GM23338 (cell line): ENCODE measurements around the gene GNAI3. TPM values are rescaled to one million over a fixed set of nuclear protein-coding genes. Genes with fewer than 3 reads are reported as not detected.

Experiments used
- ATAC-seq: fragments of 200-7000 bp; cut with Tn5 transposase; 3 replicates; pipeline ENCODE4 v1.9.1; 2020
- DNase-seq: peaks from one replicate; pipeline ENCODE4 v3.0.0-alpha.2; 2015; ENCODE audit warnings: low spot score
- H2AFZ ChIP-seq: fragments of 200-600 bp; sonication (generic); 2 replicates; pipeline ENCODE4 v1.8.0; 2016; ENCODE audit warnings: antibody characterized with exemption, mild to moderate bottlenecking, moderate library complexity
- H3F3A ChIP-seq: fragments of 200-600 bp; sonication (generic); replicated peaks from 2 replicates; pipeline ENCODE4 v1.8.0; 2017; ENCODE audit warnings: antibody characterized with exemption, mixed run types, low read depth
- H3K27ac ChIP-seq: fragments of 200-600 bp; sonication (generic); 2 replicates; pipeline ENCODE4 v1.6.1; 2016; ENCODE audit warnings: low read depth
- H3K27me3 ChIP-seq: fragments of 200-600 bp; sonication (generic); 2 replicates; pipeline ENCODE4 v1.8.0; 2016; ENCODE audit warnings: mild to moderate bottlenecking, mixed run types, moderate library complexity; ENCODE audit not compliant: insufficient read depth
- H3K36me3 ChIP-seq: fragments of 200-600 bp; sonication (generic); 2 replicates; pipeline ENCODE4 v1.8.0; 2016; ENCODE audit warnings: mild to moderate bottlenecking; ENCODE audit not compliant: insufficient read depth
- H3K4me1 ChIP-seq: fragments of 200-600 bp; sonication (generic); 2 replicates; pipeline ENCODE4 v1.8.0; 2016; ENCODE audit warnings: mild to moderate bottlenecking, moderate library complexity; ENCODE audit not compliant: insufficient read depth
- H3K4me2 ChIP-seq: fragments of 200-600 bp; sonication (generic); 2 replicates; pipeline ENCODE4 v1.7.1; 2017; ENCODE audit warnings: mixed run types
- H3K4me3 ChIP-seq: fragments of 200-600 bp; sonication (generic); 2 replicates; pipeline ENCODE4 v1.6.1; 2016; ENCODE audit warnings: mixed run types
- H3K79me2 ChIP-seq: fragments of 200-600 bp; sonication (generic); replicated peaks from 2 replicates; pipeline ENCODE4 v1.8.0; 2017; ENCODE audit warnings: mild to moderate bottlenecking; ENCODE audit not compliant: insufficient read depth
- H3K9me2 ChIP-seq: fragments of 200-600 bp; sonication (generic); 2 replicates; pipeline ENCODE4 v1.8.0; 2017; ENCODE audit not compliant: insufficient read depth
- H4K20me1 ChIP-seq: fragments of 200-600 bp; sonication (generic); replicated peaks from 2 replicates; pipeline ENCODE4 v1.8.0; 2017; ENCODE audit warnings: mild to moderate bottlenecking; ENCODE audit not compliant: insufficient read depth
- H3K27ac Mint-ChIP-seq: 2 replicates; pipeline ENCODE4 v1.8.0; 2020; ENCODE audit warnings: inconsistent platforms, mild to moderate bottlenecking, moderate library complexity, mixed read lengths
- H3K27me3 Mint-ChIP-seq: 3 replicates; pipeline ENCODE4 v1.8.0; 2022; ENCODE audit warnings: low read depth, mild to moderate bottlenecking, moderate library complexity, mixed read lengths, inconsistent platforms; ENCODE audit not compliant: insufficient read depth, poor library complexity
- H3K36me3 Mint-ChIP-seq: 3 replicates; pipeline ENCODE4 v1.8.0; 2021; ENCODE audit warnings: low read depth, mild to moderate bottlenecking, inconsistent platforms, moderate library complexity, mixed read lengths
- H3K4me1 Mint-ChIP-seq: 3 replicates; pipeline ENCODE4 v1.8.0; 2020; ENCODE audit warnings: mild to moderate bottlenecking, inconsistent platforms, mixed read lengths
- H3K4me3 Mint-ChIP-seq: 3 replicates; pipeline ENCODE4 v1.8.0; 2021; ENCODE audit warnings: moderate library complexity, mild to moderate bottlenecking, inconsistent platforms, mixed read lengths
- H3K9me3 Mint-ChIP-seq: 3 replicates; pipeline ENCODE4 v1.8.0; 2020; ENCODE audit warnings: moderate library complexity, mild to moderate bottlenecking, inconsistent platforms, mixed read lengths
- CREB1 ChIP-seq: fragments of 250-450 bp; sonication (Bioruptor Pico); IDR thresholded peaks from 2 replicates; pipeline ENCODE4 v1.5.0; 2020; ENCODE audit warnings: low read depth, mild to moderate bottlenecking, moderate library complexity
- CTCF ChIP-seq, 2 experiments: fragments of 200-600 bp in 1 of 2; sonication (generic) in 1 of 2; conservative IDR thresholded peaks; 2 replicates each; pipeline versions ENCODE4 v1.5.1 to v1.6.1; 2016 to 2017; ENCODE audit warnings: antibody characterized with exemption in 2 of 2, low read depth in 2 of 2, mild to moderate bottlenecking in 2 of 2, moderate library complexity in 1 of 2
- EZH2 ChIP-seq: fragments of 200-600 bp; sonication (generic); IDR thresholded peaks from one replicate; pipeline ENCODE4 v1.8.0; 2017; ENCODE audit warnings: antibody characterized with exemption, mild to moderate bottlenecking, low read depth; ENCODE audit not compliant: unreplicated experiment
- EZH2phosphoT487 ChIP-seq: fragments of 200-600 bp; sonication (generic); IDR thresholded peaks from one replicate; pipeline ENCODE4 v1.8.1; 2018; ENCODE audit warnings: antibody characterized with exemption; ENCODE audit not compliant: unreplicated experiment
- JUNB ChIP-seq: IDR thresholded peaks from one replicate; pipeline ENCODE4 v1.6.1; 2016; ENCODE audit warnings: antibody characterized with exemption; ENCODE audit not compliant: unreplicated experiment
- NANOG ChIP-seq: IDR thresholded peaks from 2 replicates; pipeline ENCODE4 v1.6.1; 2016; ENCODE audit warnings: antibody characterized with exemption, borderline replicate concordance
- POLR2AphosphoS5 ChIP-seq: IDR thresholded peaks from 2 replicates; pipeline ENCODE4 v1.6.1; 2016; ENCODE audit warnings: antibody characterized with exemption, low read depth
- STAT1 ChIP-seq: IDR thresholded peaks from one replicate; pipeline ENCODE4 v1.6.1; 2016; ENCODE audit warnings: antibody characterized with exemption; ENCODE audit not compliant: unreplicated experiment
- ZNF114 ChIP-seq: fragments of 250-450 bp; sonication (Bioruptor Pico); IDR thresholded peaks from 2 replicates; pipeline ENCODE4 v1.5.0; 2020; ENCODE audit warnings: mild to moderate bottlenecking, moderate library complexity
- ZNF331 ChIP-seq: fragments of 250-450 bp; sonication (Bioruptor Pico); IDR thresholded peaks from 2 replicates; pipeline ENCODE4 v1.5.0; 2020; ENCODE audit warnings: low read depth, mild to moderate bottlenecking, moderate library complexity
- ZNF462 ChIP-seq: fragments of 250-450 bp; sonication (Bioruptor Pico); IDR thresholded peaks from 2 replicates; pipeline ENCODE4 v1.5.0; 2020; ENCODE audit warnings: mild to moderate bottlenecking, moderate library complexity
- polyA plus RNA-seq: library from polyadenylated mRNA; unstranded; fragments of >200 nt; fragmentation: Nextera tagmentation; extraction: Ambion mirVana; gene quantifications from 2 replicates; pipeline ENCODE4 v1.2.1, GENCODE V29; 2016
- total RNA-seq: library from RNA; depleted of rRNA; stranded (reverse); fragments of >200 nt; shearing (Covaris generic); gene quantifications from 2 replicates; pipeline ENCODE4 v1.2.3, GENCODE V29; 2014
- TF ChIP-seq, protein P1 (sequence below): IDR thresholded peaks from one replicate; pipeline ENCODE4 v1.6.1; 2018; ENCODE audit warnings: antibody characterized with exemption; ENCODE audit not compliant: unreplicated experiment
- TF ChIP-seq, protein P2 (sequence below): IDR thresholded peaks from 2 replicates; pipeline ENCODE4 v1.6.1; 2016; ENCODE audit warnings: antibody characterized with exemption

Gene GNAI3
- total and polyA plus RNA-seq, 2 experiments from 2014 or later: 4.5 to 10.2 TPM

- no peak for DNase-seq
- Mint-ChIP-seq H3K4me3 (no peak overlapping the region), H3K4me1 (peaks cover 31% of the 10 kb centered on the region), H3K27ac (no peak overlapping the region), H3K36me3 (no peaks in the 10 kb centered on the region; the same call in 2 of the 3 replicates), H3K27me3 (peaks cover 8% of the 10 kb centered on the region), H3K9me3 (no peaks in the 10 kb centered on the region)
- TF ChIP-seq CTCF (conservative IDR thresholded peaks at IDR 0.05; ENCODE audit: low read depth in 2 of 2) (no peak), ZNF462 (no peak), EZH2phosphoT487 (no peak), JUNB (no peak), STAT1 (no peak), POLR2AphosphoS5 (no peak), ZNF331 (CRISPR knock-in tag) (no peak), NANOG (no peak), CREB1 (CRISPR knock-in tag) (no peak), EZH2 (no peak), ZNF114 (CRISPR knock-in tag) (no peak)
- TF ChIP-seq, protein P1, sequence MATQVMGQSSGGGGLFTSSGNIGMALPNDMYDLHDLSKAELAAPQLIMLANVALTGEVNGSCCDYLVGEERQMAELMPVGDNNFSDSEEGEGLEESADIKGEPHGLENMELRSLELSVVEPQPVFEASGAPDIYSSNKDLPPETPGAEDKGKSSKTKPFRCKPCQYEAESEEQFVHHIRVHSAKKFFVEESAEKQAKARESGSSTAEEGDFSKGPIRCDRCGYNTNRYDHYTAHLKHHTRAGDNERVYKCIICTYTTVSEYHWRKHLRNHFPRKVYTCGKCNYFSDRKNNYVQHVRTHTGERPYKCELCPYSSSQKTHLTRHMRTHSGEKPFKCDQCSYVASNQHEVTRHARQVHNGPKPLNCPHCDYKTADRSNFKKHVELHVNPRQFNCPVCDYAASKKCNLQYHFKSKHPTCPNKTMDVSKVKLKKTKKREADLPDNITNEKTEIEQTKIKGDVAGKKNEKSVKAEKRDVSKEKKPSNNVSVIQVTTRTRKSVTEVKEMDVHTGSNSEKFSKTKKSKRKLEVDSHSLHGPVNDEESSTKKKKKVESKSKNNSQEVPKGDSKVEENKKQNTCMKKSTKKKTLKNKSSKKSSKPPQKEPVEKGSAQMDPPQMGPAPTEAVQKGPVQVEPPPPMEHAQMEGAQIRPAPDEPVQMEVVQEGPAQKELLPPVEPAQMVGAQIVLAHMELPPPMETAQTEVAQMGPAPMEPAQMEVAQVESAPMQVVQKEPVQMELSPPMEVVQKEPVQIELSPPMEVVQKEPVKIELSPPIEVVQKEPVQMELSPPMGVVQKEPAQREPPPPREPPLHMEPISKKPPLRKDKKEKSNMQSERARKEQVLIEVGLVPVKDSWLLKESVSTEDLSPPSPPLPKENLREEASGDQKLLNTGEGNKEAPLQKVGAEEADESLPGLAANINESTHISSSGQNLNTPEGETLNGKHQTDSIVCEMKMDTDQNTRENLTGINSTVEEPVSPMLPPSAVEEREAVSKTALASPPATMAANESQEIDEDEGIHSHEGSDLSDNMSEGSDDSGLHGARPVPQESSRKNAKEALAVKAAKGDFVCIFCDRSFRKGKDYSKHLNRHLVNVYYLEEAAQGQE: no peak
- TF ChIP-seq, protein P2, sequence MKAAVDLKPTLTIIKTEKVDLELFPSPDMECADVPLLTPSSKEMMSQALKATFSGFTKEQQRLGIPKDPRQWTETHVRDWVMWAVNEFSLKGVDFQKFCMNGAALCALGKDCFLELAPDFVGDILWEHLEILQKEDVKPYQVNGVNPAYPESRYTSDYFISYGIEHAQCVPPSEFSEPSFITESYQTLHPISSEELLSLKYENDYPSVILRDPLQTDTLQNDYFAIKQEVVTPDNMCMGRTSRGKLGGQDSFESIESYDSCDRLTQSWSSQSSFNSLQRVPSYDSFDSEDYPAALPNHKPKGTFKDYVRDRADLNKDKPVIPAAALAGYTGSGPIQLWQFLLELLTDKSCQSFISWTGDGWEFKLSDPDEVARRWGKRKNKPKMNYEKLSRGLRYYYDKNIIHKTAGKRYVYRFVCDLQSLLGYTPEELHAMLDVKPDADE: no peak
- H3K4me3 ChIP-seq: no peak overlapping the region
- H2AFZ ChIP-seq: no peak overlapping the region
- no peak for ATAC-seq
- no peak overlapping the region for H3K27ac ChIP-seq
- no peaks in the 10 kb centered on the region for H3K36me3 ChIP-seq
- no peaks in the 10 kb centered on the region for H4K20me1 ChIP-seq
- H3K9me2 ChIP-seq: peaks cover 3% of the 10 kb centered on the region; the same call in 1 of the 2 replicates
- no peaks in the 10 kb centered on the region for H3F3A ChIP-seq
- no peak overlapping the region for H3K4me2 ChIP-seq
- no peaks in the 10 kb centered on the region for H3K27me3 ChIP-seq
- peaks cover 19% of the 10 kb centered on the region for H3K4me1 ChIP-seq
- peaks cover 13% of the 10 kb centered on the region for H3K79me2 ChIP-seq
Measured at GRCh38 chr1:109616391-109616790, 68.0 kb downstream of the GNAI3 start.
